Endothelial cell of umbilical vein (primary cell): ENCODE data around the gene FARP2. TPM values are rescaled to one million over a fixed set of nuclear protein-coding genes. Genes with fewer than 3 reads are reported as not detected.

Experiments used
- BruUV-seq: library from RNA; stranded (reverse); fragments of 400-500 nt; replicated peaks from 2 replicates; lab custom pipeline; 2021; lab: Mats Ljungman, UMichigan
- CTCF ChIA-PET: fragments of 300-600, 350-600 bp; sonication (Branson Sonifier 250); formaldehyde crosslinking; loops from one replicate; lab custom pipeline; 2021; ENCODE audit warnings: antibody characterized with exemption, inconsistent platforms; lab: Charles Lee
- POLR2A ChIA-PET: fragments of 300-600, 350-600 bp; sonication (Branson Sonifier 250); formaldehyde crosslinking; loops from one replicate; lab custom pipeline; 2021; ENCODE audit warnings: antibody characterized with exemption, inconsistent platforms; lab: Charles Lee
- DNase-seq: peaks from one replicate; pipeline ENCODE4 v3.0.0-alpha.2; 2011; ENCODE audit warnings: low read depth, low spot score
- FAIRE-seq: peaks from 2 replicates; lab custom pipeline; 2011; peaks lifted over from hg19 to GRCh38; lab: Jason Lieb, UNC
- H2AFZ ChIP-seq: 2 replicates; pipeline ENCODE4 v1.6.0; 2012; ENCODE audit warnings: low read depth, low read length, control low read depth, inconsistent platforms
- H3K27ac ChIP-seq: 2 replicates; pipeline ENCODE4 v1.5.1; 2011; ENCODE audit warnings: low read depth, mild to moderate bottlenecking, control low read depth, low read length, moderate library complexity; ENCODE audit not compliant: insufficient read depth
- H3K27me3 ChIP-seq, 2 experiments: 2 replicates each; pipeline versions ENCODE4 v1.6.0 to v1.6.1; 2011; ENCODE audit warnings: low read length in 2 of 2, mixed read lengths in 1 of 2; ENCODE audit not compliant: control insufficient read depth in 2 of 2, insufficient read depth in 2 of 2
- H3K36me3 ChIP-seq, 2 experiments: 2 replicates in 1 of 2; 3 replicates in 1 of 2; pipeline ENCODE4 v1.5.1; 2011; ENCODE audit warnings: low read length in 2 of 2, mild to moderate bottlenecking in 1 of 2, moderate library complexity in 1 of 2; ENCODE audit not compliant: control insufficient read depth in 2 of 2, insufficient read depth in 2 of 2; ENCODE audit errors: extremely low read depth in 1 of 2
- H3K4me1 ChIP-seq: 3 replicates; pipeline ENCODE4 v1.5.1; 2011; ENCODE audit warnings: mild to moderate bottlenecking, low read length; ENCODE audit not compliant: control insufficient read depth, insufficient read depth; ENCODE audit errors: extremely low read depth
- H3K4me2 ChIP-seq: 2 replicates; pipeline ENCODE4 v1.6.1; 2011; ENCODE audit warnings: low read length, control low read depth, mixed read lengths; ENCODE audit not compliant: insufficient read depth
- H3K4me3 ChIP-seq, 3 experiments: fragments of 200-600 bp in 1 of 3; sonication (generic), shearing (Covaris generic) in 1 of 3; replicated peaks in 1 of 3; 2 replicates each; pipeline ENCODE4 v1.5.1; 2011 to 2016; ENCODE audit warnings: control low read depth in 3 of 3, low read length in 3 of 3, mild to moderate bottlenecking in 2 of 3, inconsistent platforms in 1 of 3, low read depth in 1 of 3, moderate library complexity in 1 of 3; ENCODE audit not compliant: insufficient read depth in 1 of 3
- H3K79me2 ChIP-seq: 2 replicates; pipeline ENCODE4 v1.6.0; 2012; ENCODE audit warnings: low read length, inconsistent platforms; ENCODE audit not compliant: control insufficient read depth, insufficient read depth
- H3K9ac ChIP-seq: replicated peaks from 2 replicates; pipeline ENCODE3; 2011; ENCODE audit warnings: low read length, control low read depth; ENCODE audit not compliant: insufficient read depth; ENCODE audit errors: extremely low read depth
- H3K9me1 ChIP-seq: replicated peaks from 3 replicates; pipeline ENCODE4 v1.6.0; 2011; ENCODE audit warnings: mild to moderate bottlenecking, low read length; ENCODE audit not compliant: control insufficient read depth, insufficient read depth; ENCODE audit errors: extremely low read depth
- H3K9me3 ChIP-seq: replicated peaks from 2 replicates; pipeline ENCODE4 v1.5.1; 2012; ENCODE audit warnings: low read length, inconsistent platforms; ENCODE audit not compliant: control insufficient read depth, insufficient read depth
- H4K20me1 ChIP-seq: replicated peaks from 2 replicates; pipeline ENCODE3; 2011; ENCODE audit warnings: mild to moderate bottlenecking, low read length; ENCODE audit not compliant: control insufficient read depth, insufficient read depth; ENCODE audit errors: extremely low read depth
- EZH2 ChIP-seq: IDR thresholded peaks from 2 replicates; pipeline ENCODE4 v1.6.1; 2012; ENCODE audit warnings: borderline replicate concordance, low read depth, mild to moderate bottlenecking, moderate library complexity, low read length, inconsistent platforms; ENCODE audit not compliant: severe bottlenecking
- FOS ChIP-seq: IDR thresholded peaks from 2 replicates; pipeline ENCODE4 v1.6.1; 2011; ENCODE audit warnings: mild to moderate bottlenecking, low read length, moderate library complexity, borderline replicate concordance; ENCODE audit not compliant: insufficient read depth
- GATA2 ChIP-seq: IDR thresholded peaks from 2 replicates; pipeline ENCODE4 v1.7.0; 2011; ENCODE audit warnings: low read depth, mild to moderate bottlenecking, moderate library complexity, mixed read lengths, low read length; ENCODE audit not compliant: insufficient read length, insufficient read depth
- JUN ChIP-seq: IDR thresholded peaks from 2 replicates; pipeline ENCODE4 v1.6.1; 2011; ENCODE audit warnings: borderline replicate concordance, low read depth; ENCODE audit not compliant: insufficient read length, insufficient read depth
- MYC ChIP-seq: IDR thresholded peaks from one replicate; pipeline ENCODE4 v1.6.1; 2011; ENCODE audit warnings: mild to moderate bottlenecking, low read depth, low read length
- POLR2A ChIP-seq: IDR thresholded peaks from 2 replicates; pipeline ENCODE4 v1.6.1; 2012; ENCODE audit warnings: low read depth, mild to moderate bottlenecking, control low read depth, low read length
- POLR2AphosphoS5 ChIP-seq: IDR thresholded peaks from 2 replicates; pipeline ENCODE4 v1.6.1; 2012; ENCODE audit warnings: low read depth, mild to moderate bottlenecking, control low read depth, low read length, moderate library complexity; ENCODE audit not compliant: insufficient read depth
- dilution Hi-C: fragments of 300-500 bp; cut with MboI; formaldehyde crosslinking; loops from one replicate; pipeline ENCODE4 v1.15.0; 2019; ENCODE audit warnings: low sequenced_read_pairs; ENCODE audit not compliant: extremely low pct_ligation_motif_present
- intact Hi-C: fragments of 100-400 bp; cut with micrococcal nuclease; formaldehyde crosslinking; loops from one replicate; pipeline ENCODE4 v1.10.0; 2022
- polyA plus RNA-seq, 4 experiments: library from polyadenylated mRNA; depleted of rRNA in 3 of 4; stranded (reverse) in 3 of 4; unstranded in 1 of 4; fragments of >200 nt; gene quantifications; 2 replicates each; pipeline versions ENCODE4 v1.2.1 to v1.2.3, GENCODE V29; 2011 to 2012; ENCODE audit warnings: missing spikeins in 1 of 4
- total RNA-seq: library from RNA; stranded (reverse); gene quantifications from 2 replicates; pipeline ENCODE4 v1.2.3, GENCODE V29; 2021
- TF ChIP-seq, protein P1 (sequence below): IDR thresholded peaks from 2 replicates; pipeline ENCODE4 v1.6.1; 2011; ENCODE audit not compliant: insufficient read depth, insufficient read length
- TF ChIP-seq, protein P2 (sequence below), 2 donors: IDR thresholded peaks; 1 replicate in 1 of 2; 2 replicates in 1 of 2; pipeline ENCODE4 v1.5.1; 2011; ENCODE audit warnings: low read length in 2 of 2, mild to moderate bottlenecking in 2 of 2, moderate library complexity in 2 of 2, control low read depth in 1 of 2, inconsistent platforms in 1 of 2, low read depth in 1 of 2; ENCODE audit not compliant: insufficient read depth in 1 of 2; ENCODE audit errors: extremely low read depth in 1 of 2

Gene FARP2
- total and polyA plus RNA-seq, 2 donors (not counting 3 experiments of a cell fraction or from before 2014, with no cell fraction given), result 15.3 to 45.3 TPM

DNA sequence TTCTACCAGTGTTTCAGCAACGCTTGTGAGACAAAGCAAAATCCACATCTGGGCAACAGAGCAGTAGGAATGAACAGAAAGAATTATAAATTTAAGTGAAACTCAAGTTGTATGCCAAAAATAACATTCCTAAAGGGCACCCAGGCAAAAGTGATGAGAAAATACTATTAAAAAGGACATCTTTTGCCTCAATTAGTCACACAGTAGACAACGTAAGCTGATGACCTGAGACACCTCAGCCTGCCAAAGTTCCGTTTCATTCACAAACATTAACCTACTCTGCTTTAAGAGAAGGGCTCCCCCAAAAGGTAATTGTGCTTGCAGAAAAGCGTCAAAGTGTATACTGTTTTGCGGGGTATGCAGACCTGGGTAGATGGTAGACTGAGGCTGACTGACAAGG is 47.8 kb upstream of the FARP2 start:
- DNase-seq (no peak), FAIRE-seq (no peak)
- intact Hi-C loops (loop anchor here (10.0 kb wide), 1 partner anchor 1933 kb away; no protein-coding TSS in a partner anchor), dilution Hi-C loops (no loop called here)
- TF ChIP-seq MYC (no peak), EZH2 (no peak), POLR2AphosphoS5 (no peak), GATA2 (no peak), FOS (no peak), POLR2A (no peak), JUN (no peak)
- TF ChIP-seq, protein P1, sequence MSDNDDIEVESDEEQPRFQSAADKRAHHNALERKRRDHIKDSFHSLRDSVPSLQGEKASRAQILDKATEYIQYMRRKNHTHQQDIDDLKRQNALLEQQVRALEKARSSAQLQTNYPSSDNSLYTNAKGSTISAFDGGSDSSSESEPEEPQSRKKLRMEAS, result no peak
- TF ChIP-seq, protein P2, sequence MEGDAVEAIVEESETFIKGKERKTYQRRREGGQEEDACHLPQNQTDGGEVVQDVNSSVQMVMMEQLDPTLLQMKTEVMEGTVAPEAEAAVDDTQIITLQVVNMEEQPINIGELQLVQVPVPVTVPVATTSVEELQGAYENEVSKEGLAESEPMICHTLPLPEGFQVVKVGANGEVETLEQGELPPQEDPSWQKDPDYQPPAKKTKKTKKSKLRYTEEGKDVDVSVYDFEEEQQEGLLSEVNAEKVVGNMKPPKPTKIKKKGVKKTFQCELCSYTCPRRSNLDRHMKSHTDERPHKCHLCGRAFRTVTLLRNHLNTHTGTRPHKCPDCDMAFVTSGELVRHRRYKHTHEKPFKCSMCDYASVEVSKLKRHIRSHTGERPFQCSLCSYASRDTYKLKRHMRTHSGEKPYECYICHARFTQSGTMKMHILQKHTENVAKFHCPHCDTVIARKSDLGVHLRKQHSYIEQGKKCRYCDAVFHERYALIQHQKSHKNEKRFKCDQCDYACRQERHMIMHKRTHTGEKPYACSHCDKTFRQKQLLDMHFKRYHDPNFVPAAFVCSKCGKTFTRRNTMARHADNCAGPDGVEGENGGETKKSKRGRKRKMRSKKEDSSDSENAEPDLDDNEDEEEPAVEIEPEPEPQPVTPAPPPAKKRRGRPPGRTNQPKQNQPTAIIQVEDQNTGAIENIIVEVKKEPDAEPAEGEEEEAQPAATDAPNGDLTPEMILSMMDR (IDR thresholded peaks at IDR 0.05; ENCODE audit: extremely low read depth in 1 of 2, insufficient read depth in 1 of 2, low read depth in 1 of 2, low read length in 2 of 2), result no peak
- Histone ChIP-seq H3K36me3 (peaks cover 0 to 4% of the 10 kb centered on the region in 2 experiments), H4K20me1 (peaks cover 2% of the 10 kb centered on the region), H3K27me3 (no peaks in the 10 kb centered on the region), H3K4me2 (no peak overlapping the region), H3K9me1 (no peaks in the 10 kb centered on the region), H3K9ac (no peak overlapping the region), H3K9me3 (no peaks in the 10 kb centered on the region), H2AFZ (no peak overlapping the region), H3K27ac (no peak overlapping the region), H3K4me1 (no peaks in the 10 kb centered on the region), H3K4me3 (no peak overlapping the region), H3K79me2 (peaks cover 99% of the 10 kb centered on the region)
- no TSS peak for BruUV-seq
- CTCF ChIA-PET, result no interaction called here
- POLR2A ChIA-PET, result no interaction called here
